Measurements from ENCODE around the gene IFNB1.

The IFNB1 gene

GRCh38 chr9:21077781-21078180 is at the start of gene IFNB1:
TSS of gene IFNB1 (minus strand) at chr9:21077942. CDS start at chr9:21077869, 73 bp downstream.
- DNase-seq, result no peak

- no peak for DNase-seq
These were observed 44.0 kb upstream of the IFNB1 start for GRCh38 chr9:21121595-21122251.

GRCh38 chr9:21121079-21121478 is 43.3 kb upstream of the IFNB1 start:
- no peak for DNase-seq

- DNase-seq, result no peak
These were observed 41.5 kb upstream of the IFNB1 start for GRCh38 chr9:21119093-21119770.

GRCh38 chr9:21114311-21114710 is 36.6 kb upstream of the IFNB1 start:
- no peak for DNase-seq

- DNase-seq, result no peak
These were observed 33.2 kb upstream of the IFNB1 start for GRCh38 chr9:21110708-21111576.

- no peak for DNase-seq
These were observed 27.0 kb upstream of the IFNB1 start for GRCh38 chr9:21104787-21105186.

- no peak for DNase-seq
These were observed 24.6 kb upstream of the IFNB1 start for GRCh38 chr9:21102305-21102704.

GRCh38 chr9:21097817-21098216 is 20.1 kb upstream of the IFNB1 start:
- no peak for DNase-seq

- no peak for DNase-seq
These were observed 19.1 kb upstream of the IFNB1 start for GRCh38 chr9:21096901-21097255.

- peak; percentile 5 for DNase-seq
These were observed 18.6 kb upstream of the IFNB1 start for GRCh38 chr9:21096172-21096900.

- no peak for DNase-seq
These were observed 17.8 kb upstream of the IFNB1 start for GRCh38 chr9:21095561-21095960.

- no peak for DNase-seq
These were observed 8.8 kb upstream of the IFNB1 start for GRCh38 chr9:21086538-21086937.

GRCh38 chr9:21085005-21085404 is 7.3 kb upstream of the IFNB1 start:
- no peak for DNase-seq

GRCh38 chr9:21084242-21084850 is 6.6 kb upstream of the IFNB1 start:
- no peak for DNase-seq

- no peak for DNase-seq
These were observed 4.9 kb upstream of the IFNB1 start for GRCh38 chr9:21082671-21083070.

- DNase-seq, result no peak
These were observed 4.3 kb upstream of the IFNB1 start for GRCh38 chr9:21081999-21082398.

GRCh38 chr9:21081451-21081850 is 3.7 kb upstream of the IFNB1 start:
- no peak for DNase-seq

GRCh38 chr9:21080793-21081192 is 3.1 kb upstream of the IFNB1 start:
- DNase-seq, result no peak

GRCh38 chr9:21078702-21079101 is 960 bp upstream of the IFNB1 start:
- DNase-seq, result no peak

GRCh38 chr9:21075484-21075883 is 2.3 kb downstream of the IFNB1 start:
- no peak for DNase-seq

- DNase-seq, result no peak
These were observed 6.8 kb downstream of the IFNB1 start for GRCh38 chr9:21070906-21071305.

- DNase-seq, result no peak
These were observed 7.6 kb downstream of the IFNB1 start for GRCh38 chr9:21070171-21070571.
